B cell (primary cell): ENCODE measurements around the gene PPP2R5E. TPM values are rescaled to one million over a fixed set of nuclear protein-coding genes. Genes with fewer than 3 reads are reported as not detected.

ENCODE experiments used
- ATAC-seq: fragments of 200-7000 bp; cut with Tn5 transposase; one replicate; pipeline ENCODE4 v1.10.0; 2021; ENCODE audit warnings: low read depth, mild to moderate bottlenecking, moderate number of reproducible peaks, moderate library complexity
- CTCF ChIA-PET: fragments of 350-600 bp; sonication (Branson Sonifier 250); formaldehyde crosslinking; loops from one replicate; lab custom pipeline; 2021; ENCODE audit warnings: antibody characterized with exemption, inconsistent platforms; lab: Charles Lee
- POLR2A ChIA-PET: fragments of 350-600 bp; sonication (Branson Sonifier 250); formaldehyde crosslinking; loops from one replicate; lab custom pipeline; 2021; ENCODE audit warnings: antibody characterized with exemption; lab: Charles Lee
- DNase-seq: peaks from one replicate; pipeline ENCODE4 v3.0.0; 2013
- H2AFZ ChIP-seq: 2 replicates; pipeline ENCODE4 v1.6.1; 2012; ENCODE audit warnings: mild to moderate bottlenecking, low read depth, low read length; ENCODE audit not compliant: insufficient read depth, poor library complexity, severe bottlenecking
- H3K27ac ChIP-seq, 2 donors: 1 replicate in 1 of 2; 2 replicates in 1 of 2; pipeline ENCODE4 v1.5.1; 2012 to 2013; ENCODE audit warnings: low read length in 2 of 2, mild to moderate bottlenecking in 2 of 2, moderate library complexity in 1 of 2
- H3K27me3 ChIP-seq, 4 experiments: fragments of 200-600 bp in 1 of 4; sonication (generic) in 1 of 4; replicated peaks in 1 of 4; 1 replicate in 2 of 4; 2 replicates in 2 of 4; pipeline versions ENCODE4 v1.6.1 to v1.7.0; 2013 to 2016; ENCODE audit warnings: low read length in 3 of 4, mild to moderate bottlenecking in 2 of 4, mixed read lengths in 1 of 4, moderate library complexity in 1 of 4; ENCODE audit not compliant: insufficient read depth in 4 of 4, control insufficient read depth in 3 of 4; ENCODE audit errors: control extremely low read depth in 1 of 4
- H3K36me3 ChIP-seq, 2 experiments: replicated peaks in 1 of 2; 1 replicate in 1 of 2; 2 replicates in 1 of 2; pipeline versions ENCODE4 v1.6.1 to v1.7.1; 2013; ENCODE audit warnings: low read length in 1 of 2; ENCODE audit not compliant: insufficient read depth in 2 of 2, control insufficient read depth in 1 of 2; ENCODE audit errors: control extremely low read depth in 1 of 2, extremely low read depth in 1 of 2
- H3K4me1 ChIP-seq, 2 donors: fragments of 200-600 bp in 1 of 2; sonication (generic) in 1 of 2; 1 replicate in 1 of 2; 2 replicates in 1 of 2; pipeline versions ENCODE4 v1.5.1 to v1.6.1; 2013 to 2017; ENCODE audit warnings: low read length in 2 of 2; ENCODE audit not compliant: control insufficient read depth in 2 of 2, insufficient read depth in 2 of 2
- H3K4me2 ChIP-seq: replicated peaks from 2 replicates; pipeline ENCODE3; 2012; ENCODE audit warnings: mild to moderate bottlenecking, low read depth, low read length; ENCODE audit not compliant: poor library complexity, severe bottlenecking
- H3K4me3 ChIP-seq, 5 experiments: fragments of 200-600 bp in 1 of 5; sonication (generic) in 1 of 5; 1 replicate in 3 of 5; 2 replicates in 2 of 5; pipeline versions ENCODE4 v1.5.1 to v1.7.0; 2011 to 2016; ENCODE audit warnings: low read length in 4 of 5, mild to moderate bottlenecking in 4 of 5, low read depth in 2 of 5, control low read depth in 1 of 5, moderate library complexity in 1 of 5; ENCODE audit not compliant: insufficient read depth in 1 of 5; ENCODE audit errors: control extremely low read depth in 1 of 5, extremely low read depth in 1 of 5
- H3K79me2 ChIP-seq: fragments of 200-600 bp; sonication (generic); one replicate; pipeline ENCODE4 v1.6.0; 2016; ENCODE audit warnings: low read length; ENCODE audit not compliant: control insufficient read depth, insufficient read depth
- H3K9ac ChIP-seq: fragments of 200-600 bp; sonication (generic); 2 replicates; pipeline ENCODE4 v1.6.1; 2017; ENCODE audit warnings: mild to moderate bottlenecking, low read length, moderate library complexity
- H3K9me3 ChIP-seq, 3 donors: one replicate each; pipeline versions ENCODE4 v1.6.1 to v1.7.1; 2013; ENCODE audit warnings: low read length in 2 of 3; ENCODE audit not compliant: control insufficient read depth in 2 of 3, insufficient read depth in 1 of 3; ENCODE audit errors: control extremely low read depth in 1 of 3
- H4K20me1 ChIP-seq: 2 replicates; pipeline ENCODE4 v1.6.0; 2012; ENCODE audit warnings: mild to moderate bottlenecking, low read length; ENCODE audit not compliant: insufficient read depth, control insufficient read depth, poor library complexity, severe bottlenecking
- H3K27ac Mint-ChIP-seq: one replicate; pipeline ENCODE4 v1.8.0; 2021; ENCODE audit warnings: mixed read lengths
- H3K27me3 Mint-ChIP-seq: one replicate; pipeline ENCODE4 v1.8.0; 2021; ENCODE audit warnings: mixed read lengths
- H3K4me1 Mint-ChIP-seq: one replicate; pipeline ENCODE4 v1.8.0; 2021; ENCODE audit warnings: mixed read lengths
- H3K4me3 Mint-ChIP-seq: one replicate; pipeline ENCODE4 v1.8.0; 2021; ENCODE audit warnings: mixed read lengths
- H3K9me3 Mint-ChIP-seq: one replicate; pipeline ENCODE4 v1.8.0; 2022; ENCODE audit warnings: mixed read lengths; ENCODE audit not compliant: insufficient read depth
- CTCF ChIP-seq: fragments of 200-600 bp; IDR thresholded peaks from one replicate; pipeline ENCODE4 v1.8.0; 2022; ENCODE audit warnings: antibody characterized with exemption, mild to moderate bottlenecking
- EZH2 ChIP-seq: IDR thresholded peaks from 2 replicates; pipeline ENCODE4 v1.6.1; 2012; ENCODE audit warnings: borderline replicate concordance, low read depth, mild to moderate bottlenecking, moderate library complexity, low read length; ENCODE audit not compliant: insufficient read depth, poor library complexity, severe bottlenecking
- WGBS: methylation state at CpG from one replicate; pipeline ENCODE4 v1.1.5; 2013; ENCODE audit warnings: missing lambda C conversion rate; ENCODE audit not compliant: insufficient coverage; 5-methylcytosine and 5-hydroxymethylcytosine counted together
- intact Hi-C: fragments of 100-400 bp; cut with micrococcal nuclease; formaldehyde crosslinking; loops from one replicate; pipeline ENCODE4 v1.10.0; 2022
- polyA plus RNA-seq: library from polyadenylated mRNA; depleted of rRNA; stranded (reverse); fragments of >200 nt; gene quantifications from 2 replicates; pipeline ENCODE4 v1.2.3, GENCODE V29; 2012
- total RNA-seq, 2 donors: library from RNA; stranded (reverse); fragments of 120-200 nt in 1 of 2; gene quantifications; 1 replicate in 1 of 2; 2 replicates in 1 of 2; pipeline versions ENCODE4 v1.2.3 to v1.2.4, GENCODE V29; 2013 to 2022

The PPP2R5E gene
- total and polyA plus RNA-seq, 2 donors (not counting 1 experiment from before 2014, with no cell fraction given): 6.3 to 40.6 TPM

- DNase-seq (no peak), ATAC-seq (no peak)
- peaks cover 23% of the 10 kb centered on the region for H4K20me1 ChIP-seq
- no peak overlapping the region for H2AFZ ChIP-seq
- H3K27ac ChIP-seq: no peak overlapping the region
- Mint-ChIP-seq H3K4me3 (no peak overlapping the region), H3K27me3 (no peaks in the 10 kb centered on the region), H3K4me1 (peaks cover 9% of the 10 kb centered on the region), H3K9me3 (no peaks in the 10 kb centered on the region), H3K27ac (no peak overlapping the region)
- H3K9ac ChIP-seq: no peak overlapping the region
- peaks cover 8 to 47% of the 10 kb centered on the region in 2 experiments for H3K36me3 ChIP-seq
- H3K27me3 ChIP-seq: no peaks in the 10 kb centered on the region
- WGBS: 100% methylated on average over 12 of the region's 15 CpGs
- intact Hi-C loops: no loop called here
- peaks cover 93% of the 10 kb centered on the region for H3K79me2 ChIP-seq
- CTCF ChIA-PET: no interaction called here
- H3K4me1 ChIP-seq: no peaks in the 10 kb centered on the region
- H3K9me3 ChIP-seq: peaks cover 0 to 1% (median 0%) of the 10 kb centered on the region in 3 donors
- TF ChIP-seq EZH2: no peak
- no peak for TF ChIP-seq CTCF
- H3K4me2 ChIP-seq: no peak overlapping the region
- POLR2A ChIA-PET: no interaction called here
- H3K4me3 ChIP-seq: no peak overlapping the region
Observed at GRCh38 chr14:63533474-63533873, 9.7 kb downstream of the PPP2R5E start.

- WGBS: 76% methylated on average over 12 of the region's 12 CpGs
- CTCF ChIA-PET: no interaction called here
- peaks cover 18% of the 10 kb centered on the region for H3K4me1 Mint-ChIP-seq
- Histone ChIP-seq H3K27ac (peak overlapping the region; percentile 37 to 59), H3K4me3 (no peak overlapping the region), H3K4me2 (peak overlapping the region; percentile 10), H3K9me3 (peaks cover 0 to 2% (median 1%) of the 10 kb centered on the region in 3 donors), H2AFZ (no peak overlapping the region), H3K36me3 (peaks cover 4 to 23% of the 10 kb centered on the region in 2 experiments), H4K20me1 (peaks cover 27% of the 10 kb centered on the region), H3K27me3 (no peaks in the 10 kb centered on the region), H3K9ac (no peak overlapping the region), H3K4me1 (peaks cover 5 to 14% of the 10 kb centered on the region in 2 donors), H3K79me2 (peaks cover 74% of the 10 kb centered on the region)
- H3K27ac Mint-ChIP-seq: peak overlapping the region; percentile 62
- intact Hi-C loops: no loop called here
- DNase-seq: peak; percentile 50
- no peaks in the 10 kb centered on the region for H3K27me3 Mint-ChIP-seq
- H3K4me3 Mint-ChIP-seq: peak overlapping the region; percentile 28
- peak; percentile 96 for ATAC-seq
- TF ChIP-seq EZH2 (no peak), CTCF (no peak)
- POLR2A ChIA-PET: interaction anchor here (1.3 kb wide), 1 partner anchor 19 kb away, joined by 5 read pairs; the partner anchor contains the start of gene PPP2R5E
- no peaks in the 10 kb centered on the region for H3K9me3 Mint-ChIP-seq
Observed at GRCh38 chr14:63524537-63525155, 18.5 kb downstream of the PPP2R5E start.
